HG02884 (cell line): Measurements from ENCODE around the gene CAMK1G.
A peak's percentile ranks its signal among the peaks of the same experiment; 100 is the strongest.

Source experiments
- ATAC-seq: cut with Tn5 transposase; IDR thresholded peaks from one replicate; pipeline ENCODE4 v1.9.1; 2021; ENCODE audit warnings: mild to moderate bottlenecking, moderate library complexity; ENCODE audit not compliant: unreplicated experiment

The CAMK1G gene

DNA sequence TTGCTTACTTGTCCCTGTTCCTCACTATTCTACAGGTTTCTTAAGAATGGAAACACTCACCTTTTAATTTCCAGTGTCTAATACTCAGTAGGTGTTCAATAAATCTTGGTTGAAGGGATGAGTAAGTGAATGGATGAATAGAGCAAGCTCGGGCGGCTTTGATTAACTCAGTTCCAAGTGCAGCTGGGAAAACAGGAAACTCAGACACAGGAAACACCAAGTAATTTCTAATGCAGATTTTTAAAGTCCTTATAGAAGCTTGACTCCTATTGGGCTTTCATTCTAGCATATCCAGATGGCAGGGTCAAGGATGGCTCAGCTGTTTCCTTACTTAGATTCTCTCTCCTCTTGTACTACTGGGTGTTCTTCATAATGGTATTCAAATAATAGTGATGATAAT is 14.0 kb downstream of the CAMK1G start:
- no peak for ATAC-seq

DNA sequence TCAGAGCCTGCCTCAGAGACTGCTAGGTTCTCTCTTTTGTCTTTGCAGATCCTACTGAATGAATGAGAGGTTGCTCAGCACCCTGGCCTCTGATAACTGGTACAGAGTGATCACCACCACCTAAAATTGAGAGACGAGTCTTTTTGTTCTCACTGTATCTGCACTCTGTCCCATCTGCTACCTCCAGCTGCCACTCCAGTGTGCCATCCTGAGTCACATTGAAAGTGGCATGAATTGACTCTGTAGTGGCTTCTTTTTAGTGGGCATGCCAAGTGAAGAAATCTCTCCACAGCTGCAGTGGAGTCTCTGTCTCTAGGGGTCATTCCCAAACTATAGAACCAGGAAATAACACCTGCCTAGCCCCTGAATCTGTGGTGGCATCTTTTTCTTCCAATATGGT is 14.7 kb downstream of the CAMK1G start:
- no peak for ATAC-seq

DNA sequence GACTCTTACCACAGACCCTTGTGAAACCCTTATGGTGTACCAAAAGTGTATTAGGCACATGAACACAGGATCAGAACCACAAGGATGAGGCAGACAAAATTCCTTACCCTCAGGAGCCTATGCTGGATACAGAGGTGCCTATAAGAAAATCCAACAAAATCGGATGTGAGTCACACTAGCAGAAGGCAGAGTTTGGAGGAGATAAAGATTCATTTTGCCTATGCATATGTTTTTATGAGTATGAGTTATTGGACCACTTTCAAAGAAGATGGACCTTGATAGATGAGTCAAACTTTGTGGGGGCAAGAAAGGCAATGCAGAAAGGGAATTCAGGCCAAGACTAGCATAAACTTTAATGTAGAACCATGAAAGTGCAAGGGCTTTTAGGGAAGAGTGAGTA is 17.0 kb downstream of the CAMK1G start:
- ATAC-seq: no peak

GRCh38 chr1:209601809-209602657 is 18.5 kb downstream of the CAMK1G start:
- peak; percentile 77 for ATAC-seq

DNA sequence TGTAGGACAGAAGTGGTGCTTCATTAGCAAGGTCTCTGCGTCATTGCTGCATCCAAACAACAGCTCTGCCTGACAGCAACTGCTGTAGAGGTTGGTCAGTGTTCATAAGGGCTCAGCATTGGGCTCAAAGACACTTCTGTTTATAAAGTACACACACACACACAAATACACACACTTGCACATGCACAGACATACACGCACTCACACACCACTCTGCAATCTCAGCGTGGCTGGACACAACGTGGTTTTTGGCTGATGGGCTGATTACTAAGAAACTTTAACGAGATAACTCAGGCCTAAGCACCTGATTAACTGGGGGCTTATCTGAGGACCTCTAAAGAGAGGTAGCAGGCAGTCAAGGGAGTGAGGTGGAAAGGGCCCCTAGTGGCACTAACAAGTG is 20.4 kb downstream of the CAMK1G start:
- ATAC-seq: no peak

DNA sequence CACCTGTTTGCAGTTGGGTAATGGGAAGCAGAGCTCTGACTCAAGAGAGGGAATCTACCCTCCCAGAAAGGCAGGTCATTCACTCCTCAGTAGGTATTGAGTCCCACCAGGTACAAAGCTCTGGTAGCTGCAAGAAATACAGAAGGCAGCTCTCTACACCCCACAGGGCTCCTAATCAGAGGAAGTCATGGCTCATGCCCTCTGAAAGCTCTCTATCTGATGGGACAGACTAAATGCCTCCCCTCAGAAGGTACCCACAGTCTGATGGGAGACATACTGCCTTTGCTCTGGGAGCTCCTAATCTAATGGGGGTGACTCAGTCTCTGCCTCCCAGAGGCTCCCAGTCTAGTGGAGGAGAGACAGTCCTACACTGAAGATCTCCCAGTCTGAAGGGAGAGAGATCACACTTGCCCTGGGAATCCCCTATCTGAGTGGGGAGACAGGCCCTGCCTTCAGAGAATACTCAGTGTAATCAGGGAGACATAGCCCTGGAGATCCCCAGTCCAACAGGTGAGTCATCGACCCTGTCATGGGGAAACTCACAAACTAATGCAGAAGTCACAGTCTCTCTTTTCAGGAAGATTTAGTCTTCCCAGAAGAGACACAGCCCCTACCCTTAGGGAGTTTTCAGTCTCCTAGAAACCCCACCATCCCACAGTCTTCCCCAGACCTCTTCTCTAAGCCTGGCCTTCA is 23.7 kb downstream of the CAMK1G start:
- peak; percentile 89 for ATAC-seq

DNA sequence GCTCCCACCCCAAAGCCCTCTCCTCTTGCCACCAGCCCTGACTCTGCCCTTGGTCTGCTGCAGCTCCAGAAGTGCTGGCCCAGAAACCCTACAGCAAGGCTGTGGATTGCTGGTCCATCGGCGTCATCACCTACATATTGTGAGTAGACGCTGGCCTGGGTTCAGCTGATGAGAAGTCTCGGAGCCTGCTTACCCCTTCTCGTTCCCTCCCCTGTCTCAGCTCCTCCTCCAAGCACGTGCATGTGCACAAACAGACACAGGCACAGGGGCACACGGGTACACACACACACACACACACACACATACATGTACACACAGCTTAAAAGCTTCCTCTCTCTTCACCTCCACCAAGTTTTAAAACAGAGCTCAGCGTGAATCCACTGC is 24.3 kb downstream of the CAMK1G start:
- ATAC-seq: peak; percentile 23

DNA sequence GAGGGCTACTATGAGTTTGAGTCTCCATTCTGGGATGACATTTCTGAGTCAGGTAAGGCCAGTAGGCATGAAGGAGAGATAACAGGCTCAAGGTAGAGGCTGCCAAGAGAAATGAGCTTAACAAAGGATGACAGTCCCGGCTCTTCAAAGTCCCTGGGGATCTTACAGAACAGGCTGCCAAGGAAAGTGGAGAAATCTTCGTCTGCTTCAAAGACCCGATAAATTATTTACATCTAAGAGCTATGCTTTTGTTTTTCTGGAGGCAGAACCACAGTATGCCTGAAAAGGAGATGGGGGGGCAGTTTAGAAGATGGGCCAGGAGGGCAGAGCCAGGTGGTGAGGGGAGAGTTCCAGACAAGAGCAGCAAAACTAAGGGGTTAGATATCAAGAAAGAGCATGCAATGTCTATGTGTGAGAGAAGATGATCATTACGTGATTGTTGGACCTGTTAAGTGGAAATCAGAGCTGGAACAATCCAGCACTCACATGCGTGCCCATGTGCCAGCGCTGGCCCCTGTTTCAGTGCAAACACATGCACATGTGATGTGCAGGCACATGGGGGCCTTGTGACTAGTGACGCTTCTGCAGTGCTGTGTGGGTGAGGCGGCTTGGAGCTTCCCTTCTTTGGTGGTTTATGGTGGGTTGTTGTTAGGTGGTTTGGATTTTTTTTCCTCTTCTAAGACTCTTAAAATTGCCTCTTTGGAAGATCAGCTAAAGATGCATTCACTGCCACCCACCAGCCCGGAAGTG is 25.7 kb downstream of the CAMK1G start:
- ATAC-seq: no peak

- no peak for ATAC-seq
These were observed 26.5 kb downstream of the CAMK1G start for GRCh38 chr1:209609791-209610630.

GRCh38 chr1:209610631-209610905 is 27.1 kb downstream of the CAMK1G start:
- ATAC-seq: no peak

- ATAC-seq: no peak
These were observed 28.5 kb downstream of the CAMK1G start for GRCh38 chr1:209611771-209612570.

DNA sequence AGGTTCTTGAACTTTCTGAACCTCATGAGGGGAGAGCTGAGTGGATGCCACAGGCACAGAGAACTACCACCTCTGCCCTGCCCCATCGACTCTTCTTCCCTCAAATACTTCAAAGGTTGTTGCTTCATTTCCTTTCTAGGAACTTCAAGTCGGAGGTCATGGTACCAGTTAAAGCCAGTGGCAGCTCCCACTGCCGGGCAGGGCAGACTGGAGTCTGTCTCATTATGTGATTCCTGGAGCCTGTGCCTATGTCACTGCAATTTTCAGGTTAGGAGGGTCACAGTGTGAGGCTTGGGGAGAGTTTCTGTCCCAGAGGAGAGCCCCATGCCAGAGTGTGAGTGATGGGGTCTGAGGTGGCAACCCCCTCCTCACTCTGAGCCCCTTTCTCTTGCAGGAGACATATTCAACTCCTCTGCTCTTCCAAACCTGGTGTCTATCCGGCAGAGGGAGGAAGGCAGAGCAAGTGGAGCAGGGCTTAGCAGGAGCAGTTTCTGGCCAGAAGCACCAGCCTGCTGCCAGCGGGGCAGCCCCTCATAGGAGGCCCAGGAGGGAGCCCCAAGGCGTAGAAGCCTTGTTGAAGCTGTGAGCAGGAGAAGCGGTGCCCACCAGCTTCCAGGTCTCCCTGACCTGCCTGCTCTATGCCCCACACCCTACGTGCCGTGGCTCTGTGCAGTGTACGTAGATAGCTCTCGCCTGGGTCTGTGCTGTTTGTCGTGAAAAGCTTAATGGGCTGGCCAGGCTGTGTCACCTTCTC is 29.3 kb downstream of the CAMK1G start:
- ATAC-seq: no peak

DNA sequence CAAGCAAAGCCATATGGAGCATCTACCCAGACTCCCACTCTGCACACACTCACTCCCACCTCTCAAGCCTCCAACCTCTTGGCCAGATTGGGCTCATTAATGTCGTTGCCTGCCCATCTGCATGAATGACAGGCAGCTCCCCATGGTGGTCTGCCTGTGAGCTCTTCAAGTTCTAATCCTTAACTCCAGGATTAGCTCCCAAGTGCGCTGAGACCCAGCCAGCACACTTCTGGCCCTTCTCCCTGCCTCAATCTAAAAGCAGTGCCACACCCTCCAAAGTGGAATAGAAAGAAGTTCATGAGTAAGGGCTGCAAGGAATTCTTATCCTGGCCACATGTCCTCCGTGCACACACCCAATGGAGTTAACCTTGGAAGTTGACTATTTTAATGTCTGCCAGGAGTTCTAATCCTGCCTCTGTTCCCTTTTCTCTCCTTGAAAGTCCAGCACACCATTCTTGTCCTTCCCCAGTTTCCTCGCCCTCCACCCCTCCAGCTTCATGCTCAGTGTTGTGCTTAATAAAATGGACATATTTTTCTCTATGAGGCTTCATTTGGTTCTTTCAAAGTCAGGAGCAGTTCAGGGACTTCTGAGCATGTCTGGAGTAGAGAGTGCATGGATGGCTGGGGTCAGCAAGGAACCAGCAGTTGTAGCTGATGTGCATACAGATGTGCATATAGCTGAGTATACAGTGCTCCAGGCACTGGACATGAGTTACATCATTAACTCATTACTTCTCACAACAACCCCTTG is 30.1 kb downstream of the CAMK1G start:
- ATAC-seq: no peak

DNA sequence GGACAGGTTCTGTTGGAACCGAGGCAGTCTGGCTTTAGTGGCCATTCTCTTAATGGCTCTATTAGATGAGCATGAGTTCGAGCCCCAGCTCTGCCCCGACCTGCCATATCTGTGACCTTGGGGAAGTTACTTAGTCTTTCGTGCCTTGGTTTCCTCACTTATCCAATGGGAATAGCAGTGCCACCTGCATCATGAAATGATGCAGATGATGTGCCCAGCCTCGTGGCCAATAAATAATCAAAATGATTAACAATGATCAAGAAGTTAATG is 30.6 kb downstream of the CAMK1G start:
- ATAC-seq: no peak

GRCh38 chr1:209614906-209615305 is 31.4 kb downstream of the CAMK1G start:
- no peak for ATAC-seq

- ATAC-seq: no peak
These were observed 33.0 kb downstream of the CAMK1G start for GRCh38 chr1:209616366-209617046.

DNA sequence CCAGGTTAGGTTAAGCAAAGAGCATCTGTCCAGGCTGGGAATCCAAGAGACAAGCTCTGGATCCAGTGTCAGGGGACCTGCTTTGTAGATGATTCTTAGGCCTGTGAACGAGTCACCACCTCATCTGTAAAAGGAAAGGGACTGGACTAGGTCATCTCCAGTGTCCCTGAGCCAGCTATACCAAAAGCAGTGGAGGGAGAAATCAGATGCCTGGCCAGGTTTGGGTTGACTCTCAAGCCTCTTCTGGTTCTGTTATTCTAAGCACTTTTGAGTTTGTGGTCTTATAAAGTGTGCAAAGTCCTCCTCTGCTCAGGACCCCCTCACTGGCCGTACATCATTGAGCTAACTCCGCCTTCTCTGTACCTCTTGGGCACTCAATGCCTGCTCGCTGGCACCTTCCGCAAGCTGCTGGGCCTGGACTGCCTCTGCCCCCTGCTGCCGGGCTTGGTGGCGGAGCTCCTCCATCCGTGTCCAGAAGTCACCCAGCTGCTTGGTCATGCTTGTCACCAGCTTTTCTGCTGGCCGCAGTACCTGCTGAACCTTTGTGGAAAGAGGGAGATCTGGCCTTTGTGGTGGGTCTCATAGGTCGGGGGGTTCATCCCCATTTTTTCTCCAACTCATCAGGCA is 33.6 kb downstream of the CAMK1G start:
- no peak for ATAC-seq

DNA sequence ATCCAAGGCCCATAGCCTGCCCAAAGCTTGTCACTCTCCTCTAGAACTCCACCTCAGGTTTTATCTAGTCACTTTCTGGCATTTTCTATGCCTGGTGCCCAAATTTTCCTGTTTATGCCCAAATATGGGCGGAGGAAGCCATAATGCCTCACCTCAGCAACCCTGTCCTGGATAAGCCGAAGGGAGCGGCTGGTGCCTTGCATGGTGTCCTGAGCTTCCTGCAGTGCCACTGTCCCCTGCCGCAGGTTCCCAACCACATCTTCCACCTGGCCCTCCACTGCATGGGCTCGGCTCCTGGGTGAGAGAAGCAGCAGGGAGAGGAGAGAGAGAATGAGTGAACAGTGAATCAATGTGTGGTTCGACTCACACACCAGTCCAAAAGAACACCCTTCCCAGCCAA is 34.2 kb downstream of the CAMK1G start:
- ATAC-seq: no peak
